ENCODE data around the gene RGS9BP. TPM values are rescaled to one million over a fixed set of nuclear protein-coding genes. Genes with fewer than 3 reads are reported as not detected.
A peak's percentile ranks its signal among the peaks of the same experiment; 100 is the strongest.
"Not testable (repeated sequence)": the region's sequence is repeated elsewhere in the genome, so short reads cannot be mapped to it uniquely, and the experiment has no call there.

RGS9BP gene
- total and polyA plus RNA-seq, 8 donors, result 0.06 to 0.68 (median 0.08) TPM; not detected in 3

- DNase-seq (no peak), ATAC-seq (no peak)
- no peak for TF ChIP-seq CTCF (IDR thresholded peaks at IDR 0.05)
- Histone ChIP-seq H3K36me3 (no peaks in the 10 kb centered on the region), H3K27ac (no peak overlapping the region), H3K9me3 (no peaks in the 10 kb centered on the region), H3K27me3 (no peaks in the 10 kb centered on the region), H3K4me3 (no peak overlapping the region), H3K4me1 (peaks cover 10 to 26% of the 10 kb centered on the region in 2 donors)
- intact Hi-C loops (cut with DNase I), result no loop called here
These were observed 12.7 kb downstream of the RGS9BP start for GRCh38 chr19:32688311-32688710.

- ATAC-seq (peak; percentile 95), DNase-seq (peak; percentile 74 to 95 (median 90))
- no peaks in the 10 kb centered on the region for H3K36me3 ChIP-seq
- intact Hi-C loops (cut with DNase I), result no loop called here
- no peaks in the 10 kb centered on the region for H3K9me3 ChIP-seq
- TF ChIP-seq CTCF (IDR thresholded peaks at IDR 0.05), result no peak
- peaks cover 31 to 57% of the 10 kb centered on the region in 2 donors for H3K4me1 ChIP-seq
- peak within 1 kb of the TSS; percentile 75 to 81 for H3K4me3 ChIP-seq
- H3K27ac ChIP-seq, result peak within 1 kb of the TSS; percentile 85 to 92
- H3K27me3 ChIP-seq, result no peaks in the 10 kb centered on the region
These were observed 15.8 kb downstream of the RGS9BP start, which contains the start of gene NUDT19 for GRCh38 chr19:32691291-32691951. Gene NUDT19, plus strand, starts transcription at chr19:32691821. Its CDS starts 140 bp downstream, at chr19:32691961.

GRCh38 chr19:32691952-32692726 is 16.5 kb downstream of the RGS9BP start:
- H3K36me3 ChIP-seq, result no peaks in the 10 kb centered on the region
- intact Hi-C loops (cut with DNase I), result no loop called here
- no peaks in the 10 kb centered on the region for H3K9me3 ChIP-seq
- H3K4me3 ChIP-seq, result peak overlapping the region; percentile 75 to 81
- DNase-seq (peak; percentile 54 to 94 (median 74)), ATAC-seq (peak; percentile 81)
- peaks cover 31 to 64% of the 10 kb centered on the region in 2 donors for H3K4me1 ChIP-seq
- TF ChIP-seq CTCF (IDR thresholded peaks at IDR 0.05), result no peak
- peak overlapping the region; percentile 85 to 92 for H3K27ac ChIP-seq
- no peaks in the 10 kb centered on the region for H3K27me3 ChIP-seq

GRCh38 chr19:32692727-32693061 is 17.0 kb downstream of the RGS9BP start:
- DNase-seq (no peak), ATAC-seq (peak; percentile 5)
- Histone ChIP-seq H3K4me1 (peaks cover 31 to 70% of the 10 kb centered on the region in 2 donors), H3K4me3 (peak overlapping the region; percentile 75 to 81), H3K27ac (peak overlapping the region; percentile 85 to 92), H3K9me3 (no peaks in the 10 kb centered on the region), H3K27me3 (no peaks in the 10 kb centered on the region), H3K36me3 (no peaks in the 10 kb centered on the region)
- TF ChIP-seq CTCF (IDR thresholded peaks at IDR 0.05), result no peak
- intact Hi-C loops (cut with DNase I), result no loop called here

GRCh38 chr19:32693151-32694108 is 17.8 kb downstream of the RGS9BP start:
- intact Hi-C loops (cut with DNase I); H3K9me3 ChIP-seq; H3K36me3 ChIP-seq; ATAC-seq; DNase-seq; H3K27me3 ChIP-seq: not testable (repeated sequence)
- peaks cover 31 to 72% of the 10 kb centered on the region in 2 donors for H3K4me1 ChIP-seq
- peak overlapping the region; percentile 75 to 81 for H3K4me3 ChIP-seq
- H3K27ac ChIP-seq, result peak overlapping the region in 1 of 2 donors; percentile 92

GRCh38 chr19:32694316-32694715 is 18.7 kb downstream of the RGS9BP start:
- ATAC-seq; H3K9me3 ChIP-seq; H3K27me3 ChIP-seq; intact Hi-C loops (cut with DNase I); DNase-seq; H3K36me3 ChIP-seq: not testable (repeated sequence)
- Histone ChIP-seq H3K4me1 (peaks cover 31 to 76% of the 10 kb centered on the region in 2 donors), H3K27ac (peak overlapping the region in 1 of 2 donors; percentile 92), H3K4me3 (peak overlapping the region; percentile 8 to 75)

- intact Hi-C loops (cut with DNase I); H3K27me3 ChIP-seq; H3K9me3 ChIP-seq; ATAC-seq; DNase-seq: not testable (repeated sequence)
- Histone ChIP-seq H3K4me1 (peaks cover 31 to 76% of the 10 kb centered on the region in 2 donors), H3K36me3 (peaks cover 0 to 15% of the 10 kb centered on the region in 2 donors), H3K4me3 (peak overlapping the region; percentile 8 to 75), H3K27ac (peak overlapping the region in 1 of 2 donors; percentile 92)
These were observed 19.2 kb downstream of the RGS9BP start for GRCh38 chr19:32694851-32695250.

GRCh38 chr19:32695506-32695905 is 19.9 kb downstream of the RGS9BP start:
- not testable (repeated sequence) for DNase-seq

More at GRCh38 chr19:32695506-32695905, 19.9 kb downstream of the RGS9BP start:
- H3K4me3 ChIP-seq; H3K9me3 ChIP-seq; H3K27me3 ChIP-seq; ATAC-seq; intact Hi-C loops (cut with DNase I): not testable (repeated sequence)
- peaks cover 31 to 72% of the 10 kb centered on the region in 2 donors for H3K4me1 ChIP-seq
- peak overlapping the region in 1 of 2 donors; percentile 92 for H3K27ac ChIP-seq
- H3K36me3 ChIP-seq, result peaks cover 0 to 21% of the 10 kb centered on the region in 2 donors
